ENCODE results near the gene ZNF135.

ZNF135 gene

GRCh38 chr19:58022283-58022660 lies 36.8 kb upstream of the ZNF135 start:
- DNase-seq (ENCODE audit: low spot score) = no peak
- TF ChIP-seq, protein P1, sequence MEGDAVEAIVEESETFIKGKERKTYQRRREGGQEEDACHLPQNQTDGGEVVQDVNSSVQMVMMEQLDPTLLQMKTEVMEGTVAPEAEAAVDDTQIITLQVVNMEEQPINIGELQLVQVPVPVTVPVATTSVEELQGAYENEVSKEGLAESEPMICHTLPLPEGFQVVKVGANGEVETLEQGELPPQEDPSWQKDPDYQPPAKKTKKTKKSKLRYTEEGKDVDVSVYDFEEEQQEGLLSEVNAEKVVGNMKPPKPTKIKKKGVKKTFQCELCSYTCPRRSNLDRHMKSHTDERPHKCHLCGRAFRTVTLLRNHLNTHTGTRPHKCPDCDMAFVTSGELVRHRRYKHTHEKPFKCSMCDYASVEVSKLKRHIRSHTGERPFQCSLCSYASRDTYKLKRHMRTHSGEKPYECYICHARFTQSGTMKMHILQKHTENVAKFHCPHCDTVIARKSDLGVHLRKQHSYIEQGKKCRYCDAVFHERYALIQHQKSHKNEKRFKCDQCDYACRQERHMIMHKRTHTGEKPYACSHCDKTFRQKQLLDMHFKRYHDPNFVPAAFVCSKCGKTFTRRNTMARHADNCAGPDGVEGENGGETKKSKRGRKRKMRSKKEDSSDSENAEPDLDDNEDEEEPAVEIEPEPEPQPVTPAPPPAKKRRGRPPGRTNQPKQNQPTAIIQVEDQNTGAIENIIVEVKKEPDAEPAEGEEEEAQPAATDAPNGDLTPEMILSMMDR (IDR thresholded peaks at IDR 0.05; ENCODE audit: extremely low read depth, missing control alignments) = no peak

- TF ChIP-seq, protein P1 (IDR thresholded peaks at IDR 0.05; ENCODE audit: extremely low read depth, missing control alignments) = no peak
- no peak for DNase-seq (ENCODE audit: low spot score)
These were observed 34.4 kb upstream of the ZNF135 start for GRCh38 chr19:58024661-58025060.

GRCh38 chr19:58033741-58034476 lies 25.2 kb upstream of the ZNF135 start, which contains the start of gene ZSCAN1:
Gene ZSCAN1, plus strand, starts transcription at chr19:58034025. Its CDS starts 3,812 bp downstream, at chr19:58037837.
- TF ChIP-seq, protein P1 (IDR thresholded peaks at IDR 0.05; ENCODE audit: extremely low read depth, missing control alignments) = no peak
- no peak for DNase-seq (ENCODE audit: low spot score)

DNA sequence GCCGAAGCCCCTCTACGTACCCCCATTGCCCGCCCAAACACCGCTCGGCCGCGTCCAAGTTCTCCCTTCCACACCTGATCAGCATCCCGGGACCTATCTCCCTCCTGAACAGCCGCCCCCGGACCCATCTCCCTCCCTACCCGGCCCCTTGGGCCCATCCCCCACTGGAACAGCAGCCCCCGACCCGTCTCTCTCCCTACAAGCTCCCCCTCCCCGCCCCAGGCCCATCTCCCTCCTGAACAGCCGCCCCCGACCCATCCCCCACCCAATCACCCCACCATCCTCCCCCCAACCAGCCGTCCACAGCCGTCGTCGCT lies 24.6 kb upstream of the ZNF135 start:
- no peak for DNase-seq (ENCODE audit: low spot score)
- TF ChIP-seq, protein P1 (IDR thresholded peaks at IDR 0.05; ENCODE audit: extremely low read depth, missing control alignments) = no peak

GRCh38 chr19:58035863-58036262 lies 23.2 kb upstream of the ZNF135 start:
- DNase-seq (ENCODE audit: low spot score) = no peak
- TF ChIP-seq, protein P1 (IDR thresholded peaks at IDR 0.05; ENCODE audit: extremely low read depth, missing control alignments) = no peak

GRCh38 chr19:58037927-58038687 lies 21.0 kb upstream of the ZNF135 start:
- TF ChIP-seq, protein P1 (IDR thresholded peaks at IDR 0.05; ENCODE audit: extremely low read depth, missing control alignments) = no peak
- no peak for DNase-seq (ENCODE audit: low spot score)

- no peak for DNase-seq (ENCODE audit: low spot score)
- TF ChIP-seq, protein P1 (IDR thresholded peaks at IDR 0.05; ENCODE audit: extremely low read depth, missing control alignments) = no peak
These were observed 20.3 kb upstream of the ZNF135 start for GRCh38 chr19:58038688-58039204.

Measured in GM20000 (cell line).